Muscle of arm (tissue), 12 donors: Measurements from ENCODE around the gene KRTAP6-2. TPM values are rescaled to one million over a fixed set of nuclear protein-coding genes. Genes with fewer than 3 reads are reported as not detected.

ENCODE experiments used
- DNase-seq: peaks from one replicate; pipeline ENCODE4 v3.0.0-alpha.2; 2013
- polyA plus RNA-seq, 12 donors: library from polyadenylated mRNA; unstranded; fragments of 120-200 nt; gene quantifications; one replicate each; pipeline ENCODE4 v1.2.1, GENCODE V29; 2013; ENCODE audit not compliant: insufficient read length in 12 of 12

KRTAP6-2 gene
- polyA plus RNA-seq, 12 donors: not detected

GRCh38 chr21:30577766-30578165 is 20.9 kb downstream of the KRTAP6-2 start:
- DNase-seq: no peak

- no peak for DNase-seq
These were observed 31.1 kb downstream of the KRTAP6-2 start for GRCh38 chr21:30567617-30568016.

- no peak for DNase-seq
These were observed 35.1 kb downstream of the KRTAP6-2 start for GRCh38 chr21:30563630-30564029.

- DNase-seq: no peak
These were observed 35.6 kb downstream of the KRTAP6-2 start for GRCh38 chr21:30563072-30563471.

GRCh38 chr21:30561957-30562356 is 36.7 kb downstream of the KRTAP6-2 start:
- DNase-seq: no peak

- DNase-seq: no peak
These were observed 37.3 kb downstream of the KRTAP6-2 start, which contains the start of gene KRTAP19-7 for GRCh38 chr21:30561264-30561895. TSS of gene KRTAP19-7 (minus strand) at chr21:30561314. CDS start at chr21:30561289, 25 bp downstream.

GRCh38 chr21:30555095-30555494 is 43.6 kb downstream of the KRTAP6-2 start:
- DNase-seq: no peak

GRCh38 chr21:30552782-30553181 is 45.9 kb downstream of the KRTAP6-2 start:
- no peak for DNase-seq

Other genes with a start within 250 kb of the KRTAP6-2 start
- not detected for gene KRTAP13-2, start 226.6 kb downstream of the KRTAP6-2 start, polyA plus RNA-seq
- not detected for gene KRTAP13-1, start 202.9 kb downstream of the KRTAP6-2 start, polyA plus RNA-seq
- gene KRTAP13-3, start 173.0 kb downstream of the KRTAP6-2 start, polyA plus RNA-seq: not detected
- not detected for gene KRTAP13-4, start 168.7 kb downstream of the KRTAP6-2 start, polyA plus RNA-seq
- gene KRTAP15-1, start 158.6 kb downstream of the KRTAP6-2 start, polyA plus RNA-seq: not detected
- gene KRTAP19-1, start 118.5 kb downstream of the KRTAP6-2 start, polyA plus RNA-seq: not detected
- not detected for gene KRTAP19-2, start 111.5 kb downstream of the KRTAP6-2 start, polyA plus RNA-seq
- gene KRTAP19-3, start 106.9 kb downstream of the KRTAP6-2 start, polyA plus RNA-seq: not detected
- not detected for gene KRTAP19-4, start 101.7 kb downstream of the KRTAP6-2 start, polyA plus RNA-seq
- not detected for gene KRTAP19-5, start 96.8 kb downstream of the KRTAP6-2 start, polyA plus RNA-seq
- not detected for gene KRTAP19-6, start 57.0 kb downstream of the KRTAP6-2 start, polyA plus RNA-seq
- not detected for gene KRTAP19-7, start 37.6 kb downstream of the KRTAP6-2 start, polyA plus RNA-seq
- not detected for gene KRTAP22-2, start 8.5 kb downstream of the KRTAP6-2 start, polyA plus RNA-seq
- not detected for gene KRTAP6-3, start 6.5 kb downstream of the KRTAP6-2 start, polyA plus RNA-seq
- not detected for gene KRTAP22-1, start 2.2 kb upstream of the KRTAP6-2 start, polyA plus RNA-seq
- gene KRTAP6-1, start 15.0 kb upstream of the KRTAP6-2 start, polyA plus RNA-seq: not detected
- gene KRTAP20-1, start 17.5 kb upstream of the KRTAP6-2 start, polyA plus RNA-seq: not detected
- gene KRTAP20-4, start 21.7 kb upstream of the KRTAP6-2 start, polyA plus RNA-seq: not detected
- gene KRTAP20-2, start 36.3 kb upstream of the KRTAP6-2 start, polyA plus RNA-seq: not detected
- gene KRTAP20-3, start 44.0 kb upstream of the KRTAP6-2 start, polyA plus RNA-seq: not detected
- gene KRTAP21-3, start 119.9 kb upstream of the KRTAP6-2 start, polyA plus RNA-seq: not detected
- gene KRTAP21-2, start 148.4 kb upstream of the KRTAP6-2 start, polyA plus RNA-seq: not detected
- not detected for gene KRTAP21-1, start 156.5 kb upstream of the KRTAP6-2 start, polyA plus RNA-seq
- not detected for gene KRTAP8-1, start 214.4 kb upstream of the KRTAP6-2 start, polyA plus RNA-seq
- not detected for gene KRTAP7-1, start 230.9 kb upstream of the KRTAP6-2 start, polyA plus RNA-seq